WI38 (cell line): ENCODE data around the gene SLC41A3.

Source experiments
- H3K4me3 ChIP-seq: 2 replicates; pipeline ENCODE4 v1.5.1; 2011; ENCODE audit warnings: low read depth, mild to moderate bottlenecking, control low read depth, low read length
- TF ChIP-seq, protein P1 (sequence below): IDR thresholded peaks from 2 replicates; pipeline ENCODE4 v1.5.1; 2012; ENCODE audit warnings: low read depth, mild to moderate bottlenecking, control low read depth, low read length

Gene SLC41A3

DNA sequence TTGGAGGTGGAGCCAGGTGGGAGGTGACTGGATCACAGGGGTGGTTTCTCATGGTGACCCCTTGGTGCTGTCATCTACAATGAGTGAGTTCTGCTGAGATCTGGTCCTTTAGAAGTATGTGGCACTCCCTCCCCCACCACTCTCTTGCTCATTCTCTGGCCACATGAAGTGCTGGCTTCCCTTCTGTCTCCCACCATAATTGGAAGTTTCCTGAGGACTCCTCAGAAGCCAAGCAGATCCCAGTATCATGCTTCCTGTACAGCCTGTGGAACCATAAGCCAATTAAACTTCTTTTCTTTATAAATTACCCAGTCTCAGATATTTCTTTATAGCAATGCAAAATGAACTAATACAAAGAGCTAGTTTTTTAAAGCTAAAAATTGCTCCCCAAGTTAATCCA is 54.7 kb downstream of the SLC41A3 start:
- H3K4me3 ChIP-seq, result no peak overlapping the region
- TF ChIP-seq, protein P1, sequence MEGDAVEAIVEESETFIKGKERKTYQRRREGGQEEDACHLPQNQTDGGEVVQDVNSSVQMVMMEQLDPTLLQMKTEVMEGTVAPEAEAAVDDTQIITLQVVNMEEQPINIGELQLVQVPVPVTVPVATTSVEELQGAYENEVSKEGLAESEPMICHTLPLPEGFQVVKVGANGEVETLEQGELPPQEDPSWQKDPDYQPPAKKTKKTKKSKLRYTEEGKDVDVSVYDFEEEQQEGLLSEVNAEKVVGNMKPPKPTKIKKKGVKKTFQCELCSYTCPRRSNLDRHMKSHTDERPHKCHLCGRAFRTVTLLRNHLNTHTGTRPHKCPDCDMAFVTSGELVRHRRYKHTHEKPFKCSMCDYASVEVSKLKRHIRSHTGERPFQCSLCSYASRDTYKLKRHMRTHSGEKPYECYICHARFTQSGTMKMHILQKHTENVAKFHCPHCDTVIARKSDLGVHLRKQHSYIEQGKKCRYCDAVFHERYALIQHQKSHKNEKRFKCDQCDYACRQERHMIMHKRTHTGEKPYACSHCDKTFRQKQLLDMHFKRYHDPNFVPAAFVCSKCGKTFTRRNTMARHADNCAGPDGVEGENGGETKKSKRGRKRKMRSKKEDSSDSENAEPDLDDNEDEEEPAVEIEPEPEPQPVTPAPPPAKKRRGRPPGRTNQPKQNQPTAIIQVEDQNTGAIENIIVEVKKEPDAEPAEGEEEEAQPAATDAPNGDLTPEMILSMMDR, result no peak

DNA sequence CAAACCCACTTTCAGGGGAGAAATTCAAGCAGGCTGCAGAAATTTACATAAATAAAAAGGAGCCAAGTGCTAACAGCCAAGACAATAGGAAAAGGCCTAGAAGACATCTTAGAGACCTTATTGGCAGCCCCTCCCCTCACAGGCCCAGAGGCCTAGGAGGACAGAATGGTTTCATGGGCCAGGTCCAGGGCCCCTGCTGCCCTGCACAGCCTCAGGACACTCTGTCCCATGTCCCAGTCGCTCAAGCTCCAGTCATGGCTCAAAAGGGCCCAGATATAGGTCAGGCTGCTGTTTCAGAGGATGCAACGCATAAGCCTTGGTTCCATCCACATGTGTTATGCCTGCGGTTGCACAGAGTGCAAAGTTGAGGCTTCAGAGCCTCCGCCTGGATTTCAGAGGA is 55.8 kb downstream of the SLC41A3 start:
- no peak overlapping the region for H3K4me3 ChIP-seq
- TF ChIP-seq, protein P1, result no peak

DNA sequence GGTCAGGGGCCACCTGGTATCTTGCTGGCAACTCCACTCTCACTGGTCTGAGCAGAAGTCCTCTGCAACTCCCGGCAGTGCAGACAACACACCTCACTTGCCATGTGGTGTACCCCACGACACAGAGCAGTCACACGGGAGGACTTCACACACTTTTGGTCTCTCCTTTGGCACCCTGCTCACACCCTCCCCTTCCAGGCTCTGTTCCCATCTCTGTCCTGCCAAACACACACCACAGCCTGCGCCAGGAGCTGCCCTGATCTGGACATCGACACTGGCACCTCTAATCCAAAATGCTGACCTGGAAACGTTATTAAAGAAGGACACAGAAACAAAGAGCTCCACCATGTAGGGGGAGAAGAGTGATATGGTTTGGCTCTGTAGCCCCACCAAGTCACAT is 57.2 kb downstream of the SLC41A3 start:
- TF ChIP-seq, protein P1, result no peak
- no peak overlapping the region for H3K4me3 ChIP-seq

DNA sequence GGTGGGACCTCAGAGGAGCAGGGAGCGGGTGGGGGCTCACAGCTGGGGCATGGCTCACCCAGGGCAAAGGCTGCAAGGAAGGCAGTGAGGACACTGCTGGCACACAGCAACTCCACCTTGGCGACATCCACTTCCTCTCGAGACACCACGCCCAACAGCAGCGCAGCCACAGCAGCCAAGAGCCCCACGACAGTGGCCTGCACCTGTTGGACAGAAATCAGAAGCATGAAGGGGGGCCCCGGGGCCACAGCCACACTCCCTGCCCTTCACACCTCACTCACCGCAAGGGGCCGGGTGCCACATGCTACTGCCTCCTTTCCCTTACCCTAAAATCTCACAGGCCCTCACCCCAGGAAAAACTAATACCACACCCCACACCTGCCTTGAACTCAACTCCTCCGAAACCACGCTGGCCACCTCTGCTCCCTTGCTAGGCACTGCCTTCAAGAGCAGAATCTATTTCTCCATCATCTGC is 57.6 kb downstream of the SLC41A3 start:
- TF ChIP-seq, protein P1, result no peak
- H3K4me3 ChIP-seq, result no peak overlapping the region

DNA sequence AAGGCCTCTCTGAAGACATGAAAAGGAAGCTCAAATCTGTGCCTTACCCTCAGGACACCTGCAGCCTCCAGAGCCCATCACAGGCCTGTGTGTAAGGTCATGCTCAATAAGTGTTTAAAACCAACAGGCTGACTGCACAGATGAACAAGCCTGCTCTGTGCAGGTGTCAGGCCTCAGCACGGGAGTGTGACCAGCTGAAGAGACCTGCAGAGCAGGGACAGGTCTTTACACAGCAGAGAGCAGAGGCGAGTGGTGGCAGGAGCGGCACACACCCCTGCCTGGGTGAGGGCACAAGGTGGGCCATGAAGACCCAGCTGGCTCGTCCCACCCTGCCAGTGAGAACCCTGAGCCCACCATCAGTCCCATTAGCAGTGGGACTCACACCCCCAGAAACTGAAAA is 58.1 kb downstream of the SLC41A3 start:
- no peak overlapping the region for H3K4me3 ChIP-seq
- TF ChIP-seq, protein P1, result no peak

DNA sequence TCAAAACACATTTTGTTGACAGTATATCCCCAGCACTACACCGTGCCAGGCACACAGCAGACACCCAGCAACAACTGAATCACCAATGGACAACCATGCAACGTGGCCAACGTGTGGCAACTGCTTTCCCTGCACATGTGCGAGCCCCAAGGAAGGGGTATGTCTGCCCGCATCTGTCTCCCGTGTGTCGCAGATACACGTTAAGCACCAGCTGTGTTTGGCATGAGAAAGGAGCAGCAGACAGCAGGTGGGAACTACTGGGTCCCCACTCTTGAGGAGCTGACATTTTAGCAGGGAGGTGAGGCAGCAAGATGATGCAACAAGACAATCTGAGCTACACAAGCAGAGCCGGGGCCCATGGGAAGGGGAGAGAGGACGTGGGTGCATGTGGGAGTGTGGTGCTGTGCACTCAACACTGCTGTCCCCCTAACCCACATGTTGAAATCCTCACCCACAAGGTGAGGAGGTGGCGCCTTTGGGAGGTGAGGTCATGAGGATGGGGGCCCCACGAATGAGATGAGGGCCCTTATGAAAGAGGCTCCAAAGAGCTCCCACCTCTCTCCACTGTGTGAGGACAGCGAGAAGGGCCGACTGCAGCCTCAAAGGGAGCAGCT is 58.7 kb downstream of the SLC41A3 start:
- TF ChIP-seq, protein P1, result no peak
- no peak overlapping the region for H3K4me3 ChIP-seq

DNA sequence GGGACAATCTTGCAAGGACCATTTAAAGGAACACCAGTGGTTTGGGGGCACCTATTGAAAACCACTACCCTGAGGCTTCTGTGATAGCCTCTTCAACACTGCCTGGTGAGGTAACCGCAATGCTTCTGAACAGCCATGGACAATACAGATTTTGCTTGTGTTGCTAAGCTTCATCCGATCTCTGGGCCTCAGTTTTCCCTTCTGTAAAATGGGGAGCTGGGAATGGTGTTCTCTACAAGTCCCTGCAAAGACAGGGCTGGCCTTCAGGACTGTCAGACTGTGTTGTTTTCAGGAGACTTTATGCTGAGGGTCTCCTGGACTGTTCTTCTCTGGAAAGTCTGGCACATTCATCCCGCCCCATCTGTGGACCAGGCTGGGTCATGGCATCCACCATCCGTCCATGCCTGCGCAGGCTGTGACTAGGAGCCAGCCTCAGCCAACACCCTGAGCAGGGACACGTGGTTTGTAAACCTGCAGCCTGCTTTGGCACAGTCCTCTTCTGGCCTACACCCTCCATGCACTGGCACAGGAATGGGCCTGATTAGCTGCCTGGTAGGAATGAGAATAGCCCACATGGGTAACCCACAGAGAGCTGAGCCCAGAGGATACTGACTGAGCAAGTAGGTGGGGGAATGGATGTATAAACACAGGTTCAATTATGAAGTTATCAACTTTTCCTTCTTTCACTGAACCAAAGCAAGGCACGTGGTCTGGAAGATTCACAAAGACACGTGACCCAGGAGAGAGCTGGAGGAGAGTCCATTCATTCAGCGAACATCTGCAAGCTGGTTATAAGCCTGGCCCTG is 59.7 kb downstream of the SLC41A3 start:
- TF ChIP-seq, protein P1, result no peak
- H3K4me3 ChIP-seq, result no peak overlapping the region
